GM23338 (cell line): Measurements from ENCODE around the gene SHF. TPM values are rescaled to one million over a fixed set of nuclear protein-coding genes. Genes with fewer than 3 reads are reported as not detected.

Source experiments
- ATAC-seq: fragments of 200-7000 bp; cut with Tn5 transposase; 3 replicates; pipeline ENCODE4 v1.9.1; 2020
- DNase-seq: peaks from one replicate; pipeline ENCODE4 v3.0.0-alpha.2; 2015; ENCODE audit warnings: low spot score
- H2AFZ ChIP-seq: fragments of 200-600 bp; sonication (generic); 2 replicates; pipeline ENCODE4 v1.8.0; 2016; ENCODE audit warnings: antibody characterized with exemption, mild to moderate bottlenecking, moderate library complexity
- H3F3A ChIP-seq: fragments of 200-600 bp; sonication (generic); replicated peaks from 2 replicates; pipeline ENCODE4 v1.8.0; 2017; ENCODE audit warnings: antibody characterized with exemption, mixed run types, low read depth
- H3K27ac ChIP-seq: fragments of 200-600 bp; sonication (generic); 2 replicates; pipeline ENCODE4 v1.6.1; 2016; ENCODE audit warnings: low read depth
- H3K27me3 ChIP-seq: fragments of 200-600 bp; sonication (generic); 2 replicates; pipeline ENCODE4 v1.8.0; 2016; ENCODE audit warnings: mild to moderate bottlenecking, mixed run types, moderate library complexity; ENCODE audit not compliant: insufficient read depth
- H3K36me3 ChIP-seq: fragments of 200-600 bp; sonication (generic); 2 replicates; pipeline ENCODE4 v1.8.0; 2016; ENCODE audit warnings: mild to moderate bottlenecking; ENCODE audit not compliant: insufficient read depth
- H3K4me1 ChIP-seq: fragments of 200-600 bp; sonication (generic); 2 replicates; pipeline ENCODE4 v1.8.0; 2016; ENCODE audit warnings: mild to moderate bottlenecking, moderate library complexity; ENCODE audit not compliant: insufficient read depth
- H3K4me2 ChIP-seq: fragments of 200-600 bp; sonication (generic); 2 replicates; pipeline ENCODE4 v1.7.1; 2017; ENCODE audit warnings: mixed run types
- H3K4me3 ChIP-seq: fragments of 200-600 bp; sonication (generic); 2 replicates; pipeline ENCODE4 v1.6.1; 2016; ENCODE audit warnings: mixed run types
- H3K79me2 ChIP-seq: fragments of 200-600 bp; sonication (generic); replicated peaks from 2 replicates; pipeline ENCODE4 v1.8.0; 2017; ENCODE audit warnings: mild to moderate bottlenecking; ENCODE audit not compliant: insufficient read depth
- H3K9me2 ChIP-seq: fragments of 200-600 bp; sonication (generic); 2 replicates; pipeline ENCODE4 v1.8.0; 2017; ENCODE audit not compliant: insufficient read depth
- H4K20me1 ChIP-seq: fragments of 200-600 bp; sonication (generic); replicated peaks from 2 replicates; pipeline ENCODE4 v1.8.0; 2017; ENCODE audit warnings: mild to moderate bottlenecking; ENCODE audit not compliant: insufficient read depth
- H3K27ac Mint-ChIP-seq: 2 replicates; pipeline ENCODE4 v1.8.0; 2020; ENCODE audit warnings: inconsistent platforms, mild to moderate bottlenecking, moderate library complexity, mixed read lengths
- H3K27me3 Mint-ChIP-seq: 3 replicates; pipeline ENCODE4 v1.8.0; 2022; ENCODE audit warnings: low read depth, mild to moderate bottlenecking, moderate library complexity, mixed read lengths, inconsistent platforms; ENCODE audit not compliant: insufficient read depth, poor library complexity
- H3K36me3 Mint-ChIP-seq: 3 replicates; pipeline ENCODE4 v1.8.0; 2021; ENCODE audit warnings: low read depth, mild to moderate bottlenecking, inconsistent platforms, moderate library complexity, mixed read lengths
- H3K4me1 Mint-ChIP-seq: 3 replicates; pipeline ENCODE4 v1.8.0; 2020; ENCODE audit warnings: mild to moderate bottlenecking, inconsistent platforms, mixed read lengths
- H3K4me3 Mint-ChIP-seq: 3 replicates; pipeline ENCODE4 v1.8.0; 2021; ENCODE audit warnings: moderate library complexity, mild to moderate bottlenecking, inconsistent platforms, mixed read lengths
- H3K9me3 Mint-ChIP-seq: 3 replicates; pipeline ENCODE4 v1.8.0; 2020; ENCODE audit warnings: moderate library complexity, mild to moderate bottlenecking, inconsistent platforms, mixed read lengths
- CREB1 ChIP-seq: fragments of 250-450 bp; sonication (Bioruptor Pico); IDR thresholded peaks from 2 replicates; pipeline ENCODE4 v1.5.0; 2020; ENCODE audit warnings: low read depth, mild to moderate bottlenecking, moderate library complexity
- CTCF ChIP-seq, 2 experiments: fragments of 200-600 bp in 1 of 2; sonication (generic) in 1 of 2; conservative IDR thresholded peaks; 2 replicates each; pipeline versions ENCODE4 v1.5.1 to v1.6.1; 2016 to 2017; ENCODE audit warnings: antibody characterized with exemption in 2 of 2, low read depth in 2 of 2, mild to moderate bottlenecking in 2 of 2, moderate library complexity in 1 of 2
- EZH2 ChIP-seq: fragments of 200-600 bp; sonication (generic); IDR thresholded peaks from one replicate; pipeline ENCODE4 v1.8.0; 2017; ENCODE audit warnings: antibody characterized with exemption, mild to moderate bottlenecking, low read depth; ENCODE audit not compliant: unreplicated experiment
- EZH2phosphoT487 ChIP-seq: fragments of 200-600 bp; sonication (generic); IDR thresholded peaks from one replicate; pipeline ENCODE4 v1.8.1; 2018; ENCODE audit warnings: antibody characterized with exemption; ENCODE audit not compliant: unreplicated experiment
- JUNB ChIP-seq: IDR thresholded peaks from one replicate; pipeline ENCODE4 v1.6.1; 2016; ENCODE audit warnings: antibody characterized with exemption; ENCODE audit not compliant: unreplicated experiment
- NANOG ChIP-seq: IDR thresholded peaks from 2 replicates; pipeline ENCODE4 v1.6.1; 2016; ENCODE audit warnings: antibody characterized with exemption, borderline replicate concordance
- POLR2AphosphoS5 ChIP-seq: IDR thresholded peaks from 2 replicates; pipeline ENCODE4 v1.6.1; 2016; ENCODE audit warnings: antibody characterized with exemption, low read depth
- REST ChIP-seq: IDR thresholded peaks from one replicate; pipeline ENCODE4 v1.6.1; 2018; ENCODE audit warnings: antibody characterized with exemption; ENCODE audit not compliant: unreplicated experiment
- STAT1 ChIP-seq: IDR thresholded peaks from one replicate; pipeline ENCODE4 v1.6.1; 2016; ENCODE audit warnings: antibody characterized with exemption; ENCODE audit not compliant: unreplicated experiment
- ZNF331 ChIP-seq: fragments of 250-450 bp; sonication (Bioruptor Pico); IDR thresholded peaks from 2 replicates; pipeline ENCODE4 v1.5.0; 2020; ENCODE audit warnings: low read depth, mild to moderate bottlenecking, moderate library complexity
- polyA plus RNA-seq: library from polyadenylated mRNA; unstranded; fragments of >200 nt; fragmentation: Nextera tagmentation; extraction: Ambion mirVana; gene quantifications from 2 replicates; pipeline ENCODE4 v1.2.1, GENCODE V29; 2016
- total RNA-seq: library from RNA; depleted of rRNA; stranded (reverse); fragments of >200 nt; shearing (Covaris generic); gene quantifications from 2 replicates; pipeline ENCODE4 v1.2.3, GENCODE V29; 2014

The SHF gene
- total and polyA plus RNA-seq, 2 experiments from 2014 or later, result 5.8 to 15.6 TPM

- ATAC-seq, result no peak
- H3F3A ChIP-seq, result no peaks in the 10 kb centered on the region
- H3K4me3 ChIP-seq, result no peak overlapping the region
- Mint-ChIP-seq H3K27me3 (peaks cover 7% of the 10 kb centered on the region), H3K9me3 (no peaks in the 10 kb centered on the region; the same call in 2 of the 3 replicates), H3K27ac (no peak overlapping the region), H3K4me1 (peaks cover 9% of the 10 kb centered on the region), H3K4me3 (no peak overlapping the region), H3K36me3 (no peaks in the 10 kb centered on the region)
- H2AFZ ChIP-seq, result no peak overlapping the region
- H3K9me2 ChIP-seq, result no peaks in the 10 kb centered on the region
- no peaks in the 10 kb centered on the region for H3K27me3 ChIP-seq
- no peaks in the 10 kb centered on the region for H3K79me2 ChIP-seq
- H4K20me1 ChIP-seq, result no peaks in the 10 kb centered on the region
- no peaks in the 10 kb centered on the region for H3K4me1 ChIP-seq
- TF ChIP-seq JUNB (no peak), EZH2 (no peak), CREB1 (CRISPR knock-in tag) (no peak), ZNF331 (CRISPR knock-in tag) (no peak), REST (no peak)
- no peak for DNase-seq
- H3K27ac ChIP-seq, result no peak overlapping the region
- no peaks in the 10 kb centered on the region for H3K36me3 ChIP-seq
- no peak overlapping the region for H3K4me2 ChIP-seq
These were observed 32.0 kb downstream of the SHF start for GRCh38 chr15:45155739-45156138.

- no peaks in the 10 kb centered on the region for H3K27me3 ChIP-seq
- Mint-ChIP-seq H3K4me1 (peaks cover 8% of the 10 kb centered on the region; the same call in 2 of the 3 replicates), H3K27ac (no peak overlapping the region), H3K9me3 (no peaks in the 10 kb centered on the region; the same call in 2 of the 3 replicates), H3K4me3 (no peak overlapping the region), H3K36me3 (no peaks in the 10 kb centered on the region), H3K27me3 (peaks cover 3% of the 10 kb centered on the region)
- ATAC-seq, result no peak
- no peaks in the 10 kb centered on the region for H3F3A ChIP-seq
- DNase-seq, result no peak
- no peak overlapping the region for H3K4me2 ChIP-seq
- H3K79me2 ChIP-seq, result no peaks in the 10 kb centered on the region
- H3K9me2 ChIP-seq, result no peaks in the 10 kb centered on the region
- no peak overlapping the region for H3K4me3 ChIP-seq
- TF ChIP-seq CTCF (conservative IDR thresholded peaks at IDR 0.05; ENCODE audit: low read depth in 2 of 2), result no peak
- no peak for TF ChIP-seq EZH2
- TF ChIP-seq EZH2phosphoT487, result no peak
- TF ChIP-seq POLR2AphosphoS5, result no peak
- no peak for TF ChIP-seq STAT1
- TF ChIP-seq REST, result no peak
- TF ChIP-seq CREB1 (CRISPR knock-in tag), result no peak
- no peak for TF ChIP-seq JUNB
- TF ChIP-seq ZNF331 (CRISPR knock-in tag), result no peak
- TF ChIP-seq NANOG, result no peak
- no peaks in the 10 kb centered on the region for H4K20me1 ChIP-seq
- H2AFZ ChIP-seq, result no peak overlapping the region
- H3K27ac ChIP-seq, result no peak overlapping the region
- H3K36me3 ChIP-seq, result no peaks in the 10 kb centered on the region
- no peaks in the 10 kb centered on the region for H3K4me1 ChIP-seq
These were observed 35.6 kb downstream of the SHF start for GRCh38 chr15:45151998-45152828.
